MCF 10A (cell line): ENCODE results near the gene TOPBP1. TPM values are rescaled to one million over a fixed set of nuclear protein-coding genes. Genes with fewer than 3 reads are reported as not detected.

Experiments used
- BruUV-seq: library from RNA; stranded (reverse); fragments of 400-500 nt; replicated peaks from 2 replicates; lab custom pipeline; 2021; lab: Mats Ljungman, UMichigan
- CTCF ChIA-PET: fragments of 300-600 bp; sonication (Branson Sonifier 250); formaldehyde crosslinking; extraction: SDS; loops from one replicate; lab custom pipeline; 2021; ENCODE audit warnings: antibody characterized with exemption, inconsistent platforms; lab: Yijun Ruan, JAX
- POLR2A ChIA-PET: fragments of 300-600, 350-650 bp; sonication (Branson Sonifier 250); formaldehyde crosslinking; extraction: SDS; loops from one replicate; lab custom pipeline; 2020; ENCODE audit warnings: antibody characterized with exemption, inconsistent platforms; lab: Yijun Ruan, JAX
- DNase-seq: peaks from one replicate; pipeline ENCODE4 v3.0.0-alpha.2; 2018; ENCODE audit not compliant: unreplicated experiment
- H3K27ac Mint-ChIP-seq: one replicate; pipeline ENCODE4 v1.8.0; 2022; ENCODE audit warnings: mild to moderate bottlenecking, low read depth, mixed read lengths; ENCODE audit not compliant: unreplicated experiment
- H3K27me3 Mint-ChIP-seq: one replicate; pipeline ENCODE4 v1.8.0; 2022; ENCODE audit warnings: mixed read lengths; ENCODE audit not compliant: insufficient read depth, unreplicated experiment
- H3K36me3 Mint-ChIP-seq: one replicate; pipeline ENCODE4 v1.8.0; 2022; ENCODE audit warnings: mild to moderate bottlenecking, moderate library complexity, mixed read lengths; ENCODE audit not compliant: insufficient read depth, unreplicated experiment
- H3K4me1 Mint-ChIP-seq: one replicate; pipeline ENCODE4 v1.8.0; 2022; ENCODE audit warnings: mixed read lengths; ENCODE audit not compliant: insufficient read depth, unreplicated experiment
- H3K4me3 Mint-ChIP-seq: one replicate; pipeline ENCODE4 v1.8.0; 2022; ENCODE audit warnings: mild to moderate bottlenecking, moderate library complexity, mixed read lengths; ENCODE audit not compliant: unreplicated experiment
- H3K9me3 Mint-ChIP-seq: one replicate; pipeline ENCODE4 v1.8.0; 2022; ENCODE audit warnings: mixed read lengths; ENCODE audit not compliant: unreplicated experiment
- intact Hi-C: fragments of 100-400 bp; cut with micrococcal nuclease; formaldehyde crosslinking; loops from 2 replicates; pipeline ENCODE4 v1.14.1; 2022
- total RNA-seq: library from RNA; stranded (reverse); gene quantifications from 2 replicates; pipeline ENCODE4 v1.2.3, GENCODE V29; 2022
- TF ChIP-seq, protein P1 (sequence below): fragments of 200-600 bp; IDR thresholded peaks from one replicate; pipeline ENCODE4 v1.8.0; 2022; ENCODE audit warnings: antibody characterized with exemption, mild to moderate bottlenecking; ENCODE audit not compliant: unreplicated experiment

TOPBP1 gene
- total RNA-seq, 1 experiment from 2014 or later, result 27.7 TPM

DNA sequence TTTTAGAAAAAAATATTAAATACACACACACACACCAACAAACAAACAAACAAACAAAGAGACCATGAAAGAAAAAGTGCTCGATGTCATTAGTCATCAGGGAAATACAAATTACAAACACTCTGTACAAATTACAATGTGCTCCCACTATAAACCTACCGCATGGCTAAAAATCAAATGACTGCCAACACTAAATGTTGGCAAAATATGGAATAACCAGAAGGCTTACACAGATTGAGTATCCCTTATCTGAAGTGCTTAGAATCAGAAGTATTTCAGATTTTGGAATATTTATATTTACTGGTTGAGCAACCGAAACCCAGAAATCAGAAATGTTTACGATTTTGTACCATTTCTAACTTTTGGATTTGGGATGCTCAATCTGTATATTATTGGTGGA is 54.8 kb downstream of the TOPBP1 start:
- TF ChIP-seq, protein P1, sequence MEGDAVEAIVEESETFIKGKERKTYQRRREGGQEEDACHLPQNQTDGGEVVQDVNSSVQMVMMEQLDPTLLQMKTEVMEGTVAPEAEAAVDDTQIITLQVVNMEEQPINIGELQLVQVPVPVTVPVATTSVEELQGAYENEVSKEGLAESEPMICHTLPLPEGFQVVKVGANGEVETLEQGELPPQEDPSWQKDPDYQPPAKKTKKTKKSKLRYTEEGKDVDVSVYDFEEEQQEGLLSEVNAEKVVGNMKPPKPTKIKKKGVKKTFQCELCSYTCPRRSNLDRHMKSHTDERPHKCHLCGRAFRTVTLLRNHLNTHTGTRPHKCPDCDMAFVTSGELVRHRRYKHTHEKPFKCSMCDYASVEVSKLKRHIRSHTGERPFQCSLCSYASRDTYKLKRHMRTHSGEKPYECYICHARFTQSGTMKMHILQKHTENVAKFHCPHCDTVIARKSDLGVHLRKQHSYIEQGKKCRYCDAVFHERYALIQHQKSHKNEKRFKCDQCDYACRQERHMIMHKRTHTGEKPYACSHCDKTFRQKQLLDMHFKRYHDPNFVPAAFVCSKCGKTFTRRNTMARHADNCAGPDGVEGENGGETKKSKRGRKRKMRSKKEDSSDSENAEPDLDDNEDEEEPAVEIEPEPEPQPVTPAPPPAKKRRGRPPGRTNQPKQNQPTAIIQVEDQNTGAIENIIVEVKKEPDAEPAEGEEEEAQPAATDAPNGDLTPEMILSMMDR, result no peak
- DNase-seq, result no peak
- Mint-ChIP-seq H3K27ac (peak overlapping the region; percentile 49), H3K4me1 (no peaks in the 10 kb centered on the region), H3K36me3 (peaks cover 68% of the 10 kb centered on the region), H3K9me3 (no peaks in the 10 kb centered on the region), H3K27me3 (no peaks in the 10 kb centered on the region), H3K4me3 (no peak overlapping the region)
- POLR2A ChIA-PET, result interaction anchor here (1.5 kb wide), 1 partner anchor 32 kb away, joined by 4 read pairs; no protein-coding TSS in a partner anchor
- intact Hi-C loops, result no loop called here
- BruUV-seq, result no TSS peak
- CTCF ChIA-PET, result interaction anchor here (0.5 to 0.7 kb wide), 5 partner anchors 11 to 575 kb away, joined by 3 to 4 read pairs (median 3); no protein-coding TSS in a partner anchor

DNA sequence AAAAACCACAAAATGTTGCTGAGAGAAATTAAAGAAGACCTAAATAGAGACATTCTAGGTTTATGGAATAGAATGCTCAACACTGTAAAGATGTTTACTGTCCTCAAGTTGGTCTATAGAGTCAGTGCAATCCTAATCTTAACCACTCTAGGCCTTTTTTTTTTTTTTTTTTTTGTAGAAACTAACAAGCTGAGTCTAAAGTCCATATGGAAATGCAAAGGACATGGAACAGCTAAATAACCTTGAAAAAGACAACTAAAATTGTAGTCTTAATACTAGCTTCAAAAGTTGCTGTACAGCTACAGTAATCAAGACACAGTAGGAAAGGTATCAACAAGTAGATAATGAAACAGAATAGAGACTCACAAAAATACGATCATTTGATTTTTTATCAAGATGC is 55.4 kb downstream of the TOPBP1 start:
- Mint-ChIP-seq H3K36me3 (peaks cover 73% of the 10 kb centered on the region), H3K4me3 (no peak overlapping the region), H3K4me1 (no peaks in the 10 kb centered on the region), H3K9me3 (no peaks in the 10 kb centered on the region), H3K27ac (peak overlapping the region; percentile 49), H3K27me3 (no peaks in the 10 kb centered on the region)
- ChIA-PET POLR2A (no interaction called here), CTCF (interaction anchor here (0.5 to 0.7 kb wide), 5 partner anchors 147 to 724 kb away, joined by 3 to 4 read pairs (median 3); no protein-coding TSS in a partner anchor)
- intact Hi-C loops, result no loop called here
- DNase-seq, result no peak
- BruUV-seq, result no TSS peak
- TF ChIP-seq, protein P1, result no peak

DNA sequence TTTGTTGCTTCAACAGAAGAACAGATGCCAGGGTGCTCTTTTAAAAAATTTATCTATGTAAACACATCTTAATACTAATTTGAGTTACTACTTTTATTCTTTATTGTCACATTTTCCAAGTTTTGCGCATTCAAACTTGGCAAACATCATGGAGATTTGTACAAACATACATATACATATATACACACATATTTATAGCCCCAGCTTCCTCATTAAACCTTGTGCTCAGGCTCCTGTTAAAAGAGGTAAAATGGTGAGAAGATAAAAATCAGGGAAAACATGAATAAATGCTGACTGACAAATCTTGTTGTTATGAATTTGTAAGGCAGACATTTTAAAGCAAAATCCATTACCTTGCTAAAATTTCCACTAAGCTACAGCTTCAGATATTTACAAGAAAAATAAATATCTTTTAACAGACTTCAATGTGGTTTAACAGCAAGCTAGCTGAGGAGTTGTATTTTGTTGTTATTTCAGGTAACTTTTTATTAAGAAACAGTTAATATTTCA is 61.1 kb downstream of the TOPBP1 start:
- peaks cover 48% of the 10 kb centered on the region for H3K36me3 Mint-ChIP-seq
- ChIA-PET CTCF (interaction anchor here (1.0 kb wide), 1 partner anchor 559 kb away, joined by 3 read pairs; no protein-coding TSS in a partner anchor), POLR2A (interaction anchor here (0.7 kb wide), 1 partner anchor 1000 kb away, joined by 3 read pairs; no protein-coding TSS in a partner anchor)
- BruUV-seq, result TSS peak; percentile 55
- no peak overlapping the region for H3K27ac Mint-ChIP-seq
- no peaks in the 10 kb centered on the region for H3K9me3 Mint-ChIP-seq
- no peaks in the 10 kb centered on the region for H3K4me1 Mint-ChIP-seq
- DNase-seq, result no peak
- H3K27me3 Mint-ChIP-seq, result no peaks in the 10 kb centered on the region
- intact Hi-C loops, result no loop called here
- no peak overlapping the region for H3K4me3 Mint-ChIP-seq
- TF ChIP-seq, protein P1, result no peak

DNA sequence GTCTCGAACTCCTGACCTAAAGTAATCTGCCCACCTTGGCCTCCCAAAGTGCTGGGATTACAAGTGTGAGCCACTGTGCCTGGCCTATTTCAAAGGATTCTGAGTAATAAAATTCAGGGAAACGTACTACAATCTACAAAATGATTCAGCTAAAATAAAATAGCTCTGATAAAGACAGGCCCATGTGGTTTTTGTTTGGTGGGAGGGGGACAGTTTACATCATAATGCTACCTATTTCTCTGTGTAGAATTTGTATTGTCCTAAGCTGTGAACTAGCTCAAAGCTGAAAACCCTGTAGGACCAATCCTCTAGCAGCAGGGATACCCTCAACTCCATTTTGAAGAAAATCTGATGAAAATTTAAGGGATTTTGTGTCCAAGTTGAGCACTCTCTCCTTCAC is 62.5 kb downstream of the TOPBP1 start:
- Mint-ChIP-seq H3K4me1 (peaks cover 6% of the 10 kb centered on the region), H3K36me3 (peaks cover 39% of the 10 kb centered on the region), H3K27ac (no peak overlapping the region), H3K9me3 (no peaks in the 10 kb centered on the region), H3K4me3 (no peak overlapping the region), H3K27me3 (no peaks in the 10 kb centered on the region)
- TF ChIP-seq, protein P1, result no peak
- CTCF ChIA-PET, result interaction anchor here (0.5 to 0.6 kb wide), 2 partner anchors 215 to 873 kb away, joined by 3 read pairs; no protein-coding TSS in a partner anchor
- BruUV-seq, result no TSS peak
- intact Hi-C loops, result no loop called here
- no peak for DNase-seq
- POLR2A ChIA-PET, result no interaction called here
